Body of pancreas (tissue), 4 donors: ENCODE data around the gene P4HTM.

ENCODE experiments used
- POLR2A ChIP-seq, 3 donors: fragments of 450-650 bp; IDR thresholded peaks; one replicate each; pipeline ENCODE4 v1.6.1; 2016; ENCODE audit warnings: antibody characterized with exemption in 3 of 3, mild to moderate bottlenecking in 2 of 3
- TF ChIP-seq, protein P1 (sequence below), 7 experiments: fragments of 450-650 bp in 4 of 7; fragments of 200-600 bp in 3 of 7; sonication (generic) in 3 of 7; IDR thresholded peaks; one replicate each; pipeline ENCODE4 v1.5.1; 2016 to 2019; ENCODE audit warnings: antibody characterized with exemption in 7 of 7

DNA sequence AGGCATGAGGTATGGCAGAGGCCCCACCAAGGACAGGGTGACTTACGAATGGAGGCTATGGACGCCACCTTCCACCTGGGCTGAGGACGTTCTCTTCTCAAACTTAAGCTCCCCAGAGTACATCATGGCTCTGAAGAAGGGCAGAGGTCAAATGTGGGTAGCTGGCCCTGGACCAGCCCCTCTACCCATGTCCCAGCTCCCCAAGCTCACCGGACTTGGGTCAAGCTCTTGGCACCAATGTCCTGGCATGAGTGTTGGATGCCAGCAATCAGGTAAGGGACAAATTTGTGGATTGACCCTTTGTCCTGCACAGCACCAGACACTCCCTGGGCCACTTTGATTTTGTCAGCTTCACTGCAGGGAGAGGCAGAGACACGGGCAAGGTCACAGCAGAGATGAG is 34.4 kb downstream of the P4HTM start:
- TF ChIP-seq, protein P1, sequence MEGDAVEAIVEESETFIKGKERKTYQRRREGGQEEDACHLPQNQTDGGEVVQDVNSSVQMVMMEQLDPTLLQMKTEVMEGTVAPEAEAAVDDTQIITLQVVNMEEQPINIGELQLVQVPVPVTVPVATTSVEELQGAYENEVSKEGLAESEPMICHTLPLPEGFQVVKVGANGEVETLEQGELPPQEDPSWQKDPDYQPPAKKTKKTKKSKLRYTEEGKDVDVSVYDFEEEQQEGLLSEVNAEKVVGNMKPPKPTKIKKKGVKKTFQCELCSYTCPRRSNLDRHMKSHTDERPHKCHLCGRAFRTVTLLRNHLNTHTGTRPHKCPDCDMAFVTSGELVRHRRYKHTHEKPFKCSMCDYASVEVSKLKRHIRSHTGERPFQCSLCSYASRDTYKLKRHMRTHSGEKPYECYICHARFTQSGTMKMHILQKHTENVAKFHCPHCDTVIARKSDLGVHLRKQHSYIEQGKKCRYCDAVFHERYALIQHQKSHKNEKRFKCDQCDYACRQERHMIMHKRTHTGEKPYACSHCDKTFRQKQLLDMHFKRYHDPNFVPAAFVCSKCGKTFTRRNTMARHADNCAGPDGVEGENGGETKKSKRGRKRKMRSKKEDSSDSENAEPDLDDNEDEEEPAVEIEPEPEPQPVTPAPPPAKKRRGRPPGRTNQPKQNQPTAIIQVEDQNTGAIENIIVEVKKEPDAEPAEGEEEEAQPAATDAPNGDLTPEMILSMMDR (IDR thresholded peaks at IDR 0.05) = no peak
- no peak for TF ChIP-seq POLR2A (IDR thresholded peaks at IDR 0.05)
